DND-41 (cell line): ENCODE data around the gene TSNAXIP1.
A peak's percentile ranks its signal among the peaks of the same experiment; 100 is the strongest.

ENCODE experiments used
- ATAC-seq: fragments of 200-7000 bp; cut with Tn5 transposase; 3 replicates; pipeline ENCODE4 v1.9.1; 2021; ENCODE audit warnings: low read depth; ENCODE audit not compliant: insufficient read depth
- DNase-seq: peaks from one replicate; pipeline ENCODE4 v3.0.0-alpha.2; 2020
- H2AFZ ChIP-seq: 2 replicates; pipeline ENCODE4 v1.6.0; 2012; ENCODE audit warnings: low read depth, low read length
- H3K27ac ChIP-seq: 2 replicates; pipeline ENCODE4 v1.5.1; 2012; ENCODE audit warnings: low read length, inconsistent platforms
- H3K27me3 ChIP-seq: fragments of 200-600 bp; sonication (generic); 2 replicates; pipeline ENCODE4 v1.6.0; 2012; ENCODE audit warnings: low read length, mild to moderate bottlenecking, inconsistent platforms; ENCODE audit not compliant: insufficient read depth, poor library complexity
- H3K36me3 ChIP-seq: 2 replicates; pipeline ENCODE4 v1.5.1; 2012; ENCODE audit warnings: low read length, inconsistent platforms; ENCODE audit not compliant: insufficient read depth
- H3K4me1 ChIP-seq: 2 replicates; pipeline ENCODE4 v1.5.1; 2012; ENCODE audit warnings: mild to moderate bottlenecking, low read length; ENCODE audit not compliant: insufficient read depth
- H3K4me2 ChIP-seq: 2 replicates; pipeline ENCODE4 v1.6.0; 2012; ENCODE audit warnings: mild to moderate bottlenecking, moderate library complexity, low read length, inconsistent platforms; ENCODE audit not compliant: insufficient read depth
- H3K4me3 ChIP-seq, 2 experiments: fragments of 200-600 bp in 1 of 2; shearing (Covaris generic) in 1 of 2; 2 replicates each; pipeline ENCODE4 v1.5.1; 2012 to 2016; ENCODE audit warnings: inconsistent platforms in 2 of 2, low read length in 2 of 2, mild to moderate bottlenecking in 2 of 2, low read depth in 1 of 2, moderate library complexity in 1 of 2
- H3K79me2 ChIP-seq: 2 replicates; pipeline ENCODE4 v1.6.0; 2012; ENCODE audit warnings: low read length, inconsistent platforms; ENCODE audit not compliant: insufficient read depth
- H3K9ac ChIP-seq: 2 replicates; pipeline ENCODE4 v1.6.0; 2012; ENCODE audit warnings: low read depth, mild to moderate bottlenecking, inconsistent platforms, low read length, moderate library complexity
- H3K9me3 ChIP-seq: 2 replicates; pipeline ENCODE4 v1.5.1; 2012; ENCODE audit warnings: low read length, moderate library complexity, mild to moderate bottlenecking, inconsistent platforms; ENCODE audit not compliant: insufficient read depth, severe bottlenecking
- H4K20me1 ChIP-seq: 2 replicates; pipeline ENCODE4 v1.6.0; 2012; ENCODE audit warnings: low read length; ENCODE audit not compliant: insufficient read depth
- CTCF ChIP-seq: IDR thresholded peaks from 2 replicates; pipeline ENCODE4 v1.5.1; 2012; ENCODE audit warnings: borderline replicate concordance, low read length, moderate library complexity, mild to moderate bottlenecking; ENCODE audit not compliant: poor library complexity, severe bottlenecking; ENCODE audit errors: extremely low read depth
- EZH2 ChIP-seq: IDR thresholded peaks from 3 replicates; pipeline ENCODE4 v1.6.1; 2012; ENCODE audit warnings: borderline replicate concordance, low read depth, mild to moderate bottlenecking, moderate library complexity, low read length, inconsistent platforms; ENCODE audit not compliant: severe bottlenecking

The TSNAXIP1 gene

DNA sequence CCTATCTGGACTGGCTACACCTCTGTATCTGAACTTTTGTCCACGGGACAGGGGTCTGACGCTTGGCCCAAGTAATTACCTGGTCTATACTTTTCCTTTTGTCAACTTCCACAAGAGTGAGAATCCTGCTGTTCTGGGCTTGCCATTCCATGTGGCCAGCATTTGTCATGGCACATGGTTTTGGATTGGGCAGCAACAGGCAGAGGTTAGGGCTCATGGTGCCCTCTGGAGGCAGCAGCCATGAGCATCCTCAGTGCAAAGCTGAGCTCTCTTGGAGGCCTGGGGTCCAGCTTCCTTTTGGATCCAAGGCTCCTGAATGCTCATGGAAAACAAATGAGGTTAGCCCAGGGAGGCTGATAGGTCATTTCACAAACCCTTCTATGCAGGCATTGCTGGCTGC lies 58.6 kb downstream of the TSNAXIP1 start:
- Histone ChIP-seq H3K36me3 (peaks cover 88% of the 10 kb centered on the region), H2AFZ (no peak overlapping the region), H3K4me3 (no peak overlapping the region), H4K20me1 (peaks cover 64% of the 10 kb centered on the region), H3K9me3 (no peaks in the 10 kb centered on the region), H3K9ac (no peak overlapping the region), H3K27me3 (no peaks in the 10 kb centered on the region), H3K4me1 (no peaks in the 10 kb centered on the region), H3K4me2 (no peak overlapping the region), H3K27ac (no peak overlapping the region), H3K79me2 (peaks cover 68% of the 10 kb centered on the region)
- peak; percentile 38 for DNase-seq
- ATAC-seq = peak; percentile 73
- no peak for TF ChIP-seq EZH2
- TF ChIP-seq CTCF = peak; percentile 61

- Histone ChIP-seq H3K4me1 (peaks cover 8% of the 10 kb centered on the region), H3K4me2 (no peak overlapping the region), H3K27ac (no peak overlapping the region), H3K36me3 (peaks cover 82% of the 10 kb centered on the region), H3K9ac (no peak overlapping the region), H4K20me1 (peaks cover 36% of the 10 kb centered on the region), H3K9me3 (no peaks in the 10 kb centered on the region), H2AFZ (no peak overlapping the region), H3K79me2 (peaks cover 43% of the 10 kb centered on the region), H3K4me3 (no peak overlapping the region), H3K27me3 (no peaks in the 10 kb centered on the region)
- TF ChIP-seq EZH2 (no peak), CTCF (no peak)
- ATAC-seq = no peak
- DNase-seq = no peak
These were observed 61.6 kb downstream of the TSNAXIP1 start for GRCh38 chr16:67868290-67868689.

- ATAC-seq (no peak), DNase-seq (no peak)
- Histone ChIP-seq H3K4me2 (no peak overlapping the region), H4K20me1 (peaks cover 35% of the 10 kb centered on the region), H3K9ac (no peak overlapping the region), H3K4me3 (no peak overlapping the region), H3K79me2 (peaks cover 44% of the 10 kb centered on the region), H3K4me1 (peaks cover 19% of the 10 kb centered on the region), H3K9me3 (no peaks in the 10 kb centered on the region), H3K36me3 (peaks cover 76% of the 10 kb centered on the region), H2AFZ (no peak overlapping the region), H3K27ac (no peak overlapping the region), H3K27me3 (no peaks in the 10 kb centered on the region)
- TF ChIP-seq EZH2 = no peak
- no peak for TF ChIP-seq CTCF
These were observed 63.0 kb downstream of the TSNAXIP1 start for GRCh38 chr16:67869653-67870052.

DNA sequence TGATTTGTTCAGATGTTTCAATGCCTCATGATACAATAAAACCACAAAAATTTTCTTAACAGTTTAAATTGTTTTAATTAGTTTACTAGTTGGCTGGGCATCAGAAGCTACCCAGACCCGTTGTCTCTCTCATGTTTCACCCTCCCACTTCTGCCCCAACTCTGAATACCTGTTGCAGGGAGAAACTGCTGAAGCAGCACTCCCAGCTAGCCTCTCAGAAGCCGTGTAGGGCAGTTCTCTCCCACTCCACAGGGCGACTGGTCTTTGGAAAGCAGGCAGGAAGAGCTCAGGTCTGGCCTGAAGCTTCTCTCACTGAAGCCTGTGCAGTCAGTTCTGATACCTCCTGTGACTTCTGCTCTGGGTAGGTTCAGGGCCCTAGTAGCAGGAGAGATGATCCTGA lies 64.6 kb downstream of the TSNAXIP1 start:
- Histone ChIP-seq H3K79me2 (peaks cover 47% of the 10 kb centered on the region), H2AFZ (no peak overlapping the region), H4K20me1 (peaks cover 41% of the 10 kb centered on the region), H3K27me3 (no peaks in the 10 kb centered on the region), H3K36me3 (peaks cover 76% of the 10 kb centered on the region), H3K4me1 (peaks cover 33% of the 10 kb centered on the region), H3K9ac (no peak overlapping the region), H3K9me3 (no peaks in the 10 kb centered on the region), H3K27ac (no peak overlapping the region), H3K4me2 (no peak overlapping the region), H3K4me3 (no peak overlapping the region)
- no peak for DNase-seq
- no peak for ATAC-seq
- TF ChIP-seq EZH2 = no peak
- no peak for TF ChIP-seq CTCF
